ENCODE measurements around the gene IFNAR1. TPM values are rescaled to one million over a fixed set of nuclear protein-coding genes. Genes with fewer than 3 reads are reported as not detected.

IFNAR1 gene
- total RNA-seq, 4 donors from 2014 or later: 10.3 to 30.7 (median 28.9) TPM

DNA sequence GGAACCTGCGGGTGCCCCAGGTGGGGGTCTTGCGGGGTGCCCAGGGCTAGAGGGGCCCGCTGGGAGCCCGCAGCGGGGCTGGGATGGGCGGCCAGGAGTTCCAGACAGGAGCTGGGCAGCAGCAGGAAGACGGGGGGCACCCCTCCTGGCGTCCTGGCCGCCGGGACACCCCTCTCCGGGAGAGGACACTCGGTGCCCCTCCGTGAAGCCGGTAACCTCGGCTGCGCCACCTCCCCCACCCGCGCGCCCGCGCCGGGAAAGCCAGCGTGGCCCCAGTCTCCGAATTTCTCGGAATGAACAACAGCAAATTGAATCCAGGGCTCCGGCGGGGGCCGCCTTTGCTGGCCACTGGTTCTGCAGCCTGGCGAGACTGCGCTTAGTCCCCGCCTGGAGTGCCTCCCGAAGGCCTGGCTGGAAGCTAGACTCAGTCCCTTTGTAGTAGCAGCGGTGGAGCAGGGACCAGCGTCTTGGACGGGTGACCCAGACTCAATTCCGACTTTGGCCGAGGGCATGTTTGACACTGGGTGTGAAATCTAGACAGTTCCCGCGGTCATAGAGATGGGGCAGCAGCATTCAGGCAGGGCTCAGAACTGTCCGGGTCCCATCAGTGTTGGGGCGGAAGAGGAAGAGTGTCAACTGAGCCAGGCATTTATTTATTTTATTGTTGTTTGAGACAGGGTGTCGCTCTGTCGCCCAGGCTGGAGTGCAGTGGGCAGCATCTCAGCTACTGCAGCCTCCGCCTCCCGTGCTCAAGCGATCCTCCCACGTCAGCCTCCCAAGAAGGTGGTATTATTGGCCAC is 79.2 kb downstream of the IFNAR1 start:
- no peaks in the 10 kb centered on the region for H3K36me3 ChIP-seq
- intact Hi-C loops (cut with DNase I; ENCODE audit: low total_unique reads): no loop called here
- peak overlapping the region; percentile 70 to 88 (median 78) for H3K4me3 ChIP-seq
- peaks cover 14 to 44% (median 24%) of the 10 kb centered on the region in 4 donors for H3K4me1 ChIP-seq
- TF ChIP-seq POLR2A (IDR thresholded peaks at IDR 0.05): peak; percentile 84
- peak in 2 of 3 donors; percentile 22 to 66 for TF ChIP-seq POLR2AphosphoS5 (IDR thresholded peaks at IDR 0.05)
- TF ChIP-seq EP300 (IDR thresholded peaks at IDR 0.05; ENCODE audit: low read depth): no peak
- TF ChIP-seq, protein P1, sequence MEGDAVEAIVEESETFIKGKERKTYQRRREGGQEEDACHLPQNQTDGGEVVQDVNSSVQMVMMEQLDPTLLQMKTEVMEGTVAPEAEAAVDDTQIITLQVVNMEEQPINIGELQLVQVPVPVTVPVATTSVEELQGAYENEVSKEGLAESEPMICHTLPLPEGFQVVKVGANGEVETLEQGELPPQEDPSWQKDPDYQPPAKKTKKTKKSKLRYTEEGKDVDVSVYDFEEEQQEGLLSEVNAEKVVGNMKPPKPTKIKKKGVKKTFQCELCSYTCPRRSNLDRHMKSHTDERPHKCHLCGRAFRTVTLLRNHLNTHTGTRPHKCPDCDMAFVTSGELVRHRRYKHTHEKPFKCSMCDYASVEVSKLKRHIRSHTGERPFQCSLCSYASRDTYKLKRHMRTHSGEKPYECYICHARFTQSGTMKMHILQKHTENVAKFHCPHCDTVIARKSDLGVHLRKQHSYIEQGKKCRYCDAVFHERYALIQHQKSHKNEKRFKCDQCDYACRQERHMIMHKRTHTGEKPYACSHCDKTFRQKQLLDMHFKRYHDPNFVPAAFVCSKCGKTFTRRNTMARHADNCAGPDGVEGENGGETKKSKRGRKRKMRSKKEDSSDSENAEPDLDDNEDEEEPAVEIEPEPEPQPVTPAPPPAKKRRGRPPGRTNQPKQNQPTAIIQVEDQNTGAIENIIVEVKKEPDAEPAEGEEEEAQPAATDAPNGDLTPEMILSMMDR (IDR thresholded peaks at IDR 0.05): peak in 2 of 5 experiments; percentile 16 to 18
- H3K27me3 ChIP-seq: no peaks in the 10 kb centered on the region
- peak; percentile 66 for DNase-seq
- WGBS, 2 donors (ENCODE audit: low coverage in 1 of 2): 0 to 4% methylated on average over 4 to 39 of the region's 47 CpGs
- H3K27ac ChIP-seq: peak overlapping the region; percentile 94 to 99 (median 96)
- H3K9me3 ChIP-seq: no peaks in the 10 kb centered on the region
- in situ Hi-C loops (cut with MboI; ENCODE audit: low pct_ligation_motif_present in 1 of 4, low pct_unique_long_range_greater_than_20kb in 1 of 4, low sequenced_read_pairs in 3 of 4): no loop called here

GRCh38 chr21:33406493-33406892 is 81.7 kb downstream of the IFNAR1 start:
- Histone ChIP-seq H3K4me1 (peaks cover 14 to 58% (median 32%) of the 10 kb centered on the region in 4 donors), H3K27ac (peak overlapping the region in 2 of 4 donors; percentile 30 to 98), H3K36me3 (no peaks in the 10 kb centered on the region), H3K27me3 (no peaks in the 10 kb centered on the region), H3K9me3 (no peaks in the 10 kb centered on the region), H3K4me3 (no peak overlapping the region)
- 40 to 62% methylated on average over 4 to 5 of the region's 5 CpGs for WGBS, 2 donors (ENCODE audit: low coverage in 1 of 2)
- in situ Hi-C loops (cut with MboI; ENCODE audit: low pct_ligation_motif_present in 1 of 4, low pct_unique_long_range_greater_than_20kb in 1 of 4, low sequenced_read_pairs in 3 of 4): no loop called here
- DNase-seq: no peak
- TF ChIP-seq POLR2AphosphoS5 (IDR thresholded peaks at IDR 0.05): no peak
- no peak for TF ChIP-seq POLR2A (IDR thresholded peaks at IDR 0.05)
- TF ChIP-seq, protein P1 (IDR thresholded peaks at IDR 0.05): no peak
- no peak for TF ChIP-seq EP300 (IDR thresholded peaks at IDR 0.05; ENCODE audit: low read depth)
- intact Hi-C loops (cut with DNase I; ENCODE audit: low total_unique reads): no loop called here

Other genes starting within 250 kb of the IFNAR1 start
- 10 to 100 TPM in 1 of 4 donors, 1 to 10 TPM in 2, under 1 TPM in 1; 0.20 to 16.5 (median 5.1) TPM for gene IFNAR2, start 95.0 kb upstream of the IFNAR1 start, total RNA-seq
- 100 to 1,000 TPM in 1 of 4 donors, 10 to 100 TPM in 3; 15.7 to 104 (median 63.2) TPM for gene IL10RB, start 58.6 kb upstream of the IFNAR1 start, total RNA-seq
- 100 to 1,000 TPM in 1 of 4 donors, 10 to 100 TPM in 3; 40.8 to 131 (median 76.6) TPM for gene IFNGR2, start 78.4 kb downstream of the IFNAR1 start, total RNA-seq
- gene TMEM50B, start 155.0 kb downstream of the IFNAR1 start, total RNA-seq: 100 to 1,000 TPM in 3 of 4 donors, 10 to 100 TPM in 1; 70.3 to 181 (median 105) TPM
- gene DNAJC28, start 166.7 kb downstream of the IFNAR1 start, total RNA-seq: 1 to 10 TPM in 2 of 4 donors, not detected in 2; 3.0 to 3.7 TPM
- 100 to 1,000 TPM in 1 of 4 donors, 10 to 100 TPM in 3; 23.9 to 123 (median 68.5) TPM for gene GART, start 217.1 kb downstream of the IFNAR1 start, total RNA-seq
- 100 to 1,000 TPM; 183 to 465 (median 223) TPM for gene SON, start 218.1 kb downstream of the IFNAR1 start, total RNA-seq

Measured in transverse colon (tissue), 4 donors.